Neural progenitor cell (in vitro differentiated cells): Measurements from ENCODE around the gene PLA2G2F. TPM values are rescaled to one million over a fixed set of nuclear protein-coding genes. Genes with fewer than 3 reads are reported as not detected.

ENCODE experiments used
- DNase-seq: peaks from one replicate; pipeline ENCODE4 v3.0.0-alpha.2; 2016; ENCODE audit warnings: low spot score
- H2AFZ ChIP-seq: fragments of 200-600 bp; sonication (generic); replicated peaks from 2 replicates; pipeline ENCODE4 v1.6.1; 2016; ENCODE audit warnings: antibody characterized with exemption
- H3F3A ChIP-seq: fragments of 200-600 bp; sonication (generic); 2 replicates; pipeline ENCODE4 v1.6.1; 2016; ENCODE audit warnings: antibody characterized with exemption, low read depth
- H3K27ac ChIP-seq: fragments of 200-600 bp; sonication (generic); 2 replicates; pipeline ENCODE4 v1.5.1; 2016; ENCODE audit warnings: mild to moderate bottlenecking
- H3K27me3 ChIP-seq: fragments of 200-600 bp; sonication (generic); 2 replicates; pipeline ENCODE4 v1.6.1; 2016; ENCODE audit warnings: mild to moderate bottlenecking, moderate library complexity
- H3K36me3 ChIP-seq: fragments of 200-600 bp; sonication (generic); 2 replicates; pipeline ENCODE4 v1.5.1; 2016
- H3K4me1 ChIP-seq: fragments of 200-600 bp; sonication (generic); 2 replicates; pipeline ENCODE4 v1.6.1; 2016; ENCODE audit warnings: mixed run types
- H3K4me2 ChIP-seq: fragments of 200-600 bp; sonication (generic); 2 replicates; pipeline ENCODE4 v1.6.1; 2016
- H3K4me3 ChIP-seq: fragments of 200-600 bp; sonication (generic); 2 replicates; pipeline ENCODE4 v1.5.1; 2016
- H3K79me2 ChIP-seq: fragments of 200-600 bp; sonication (generic); 2 replicates; pipeline ENCODE4 v1.6.1; 2016; ENCODE audit warnings: low read depth
- H3K9ac ChIP-seq: fragments of 200-600 bp; sonication (generic); 2 replicates; pipeline ENCODE4 v1.6.1; 2016
- H3K9me3 ChIP-seq: fragments of 200-600 bp; sonication (generic); 2 replicates; pipeline ENCODE4 v1.5.1; 2016; ENCODE audit warnings: low read depth
- H4K20me1 ChIP-seq: fragments of 200-600 bp; sonication (generic); 2 replicates; pipeline ENCODE4 v1.6.1; 2016; ENCODE audit warnings: low read depth
- H3K27ac Mint-ChIP-seq: 3 replicates; pipeline ENCODE4 v1.8.0; 2021; ENCODE audit warnings: mixed read lengths
- H3K27me3 Mint-ChIP-seq: 2 replicates; pipeline ENCODE4 v1.8.0; 2022; ENCODE audit warnings: low read depth, mild to moderate bottlenecking, inconsistent platforms, moderate library complexity, mixed read lengths; ENCODE audit not compliant: insufficient read depth
- H3K36me3 Mint-ChIP-seq: 3 replicates; pipeline ENCODE4 v1.8.0; 2021; ENCODE audit warnings: mixed read lengths
- H3K4me1 Mint-ChIP-seq: 3 replicates; pipeline ENCODE4 v1.8.0; 2021; ENCODE audit warnings: mixed read lengths
- H3K4me3 Mint-ChIP-seq: 3 replicates; pipeline ENCODE4 v1.8.0; 2021; ENCODE audit warnings: mild to moderate bottlenecking, moderate library complexity, mixed read lengths
- H3K9me3 Mint-ChIP-seq: 3 replicates; pipeline ENCODE4 v1.8.0; 2020; ENCODE audit warnings: mixed read lengths
- CTCF ChIP-seq: fragments of 200-600 bp; sonication (generic); IDR thresholded peaks from 2 replicates; pipeline ENCODE4 v1.5.1; 2017; ENCODE audit warnings: antibody characterized with exemption, mild to moderate bottlenecking
- EZH2 ChIP-seq: fragments of 200-600 bp; sonication (generic); IDR thresholded peaks from 2 replicates; pipeline ENCODE4 v1.6.1; 2017; ENCODE audit warnings: antibody characterized with exemption, mild to moderate bottlenecking, moderate library complexity
- EZH2phosphoT487 ChIP-seq: fragments of 200-600 bp; sonication (generic); IDR thresholded peaks from 2 replicates; pipeline ENCODE4 v1.6.1; 2017; ENCODE audit warnings: antibody characterized with exemption
- total RNA-seq: library from RNA; depleted of rRNA; stranded (reverse); fragments of >200 nt; gene quantifications from 2 replicates; pipeline ENCODE4 v1.2.3, GENCODE V29; 2015; ENCODE audit warnings: low replicate concordance

PLA2G2F gene
- total RNA-seq, 1 donor from 2014 or later = not detected

- no peak overlapping the region for H3K4me3 ChIP-seq
- Mint-ChIP-seq H3K36me3 (no peaks in the 10 kb centered on the region), H3K27ac (no peak overlapping the region), H3K9me3 (peaks cover 21% of the 10 kb centered on the region), H3K4me3 (no peak overlapping the region), H3K4me1 (peaks cover 11% of the 10 kb centered on the region), H3K27me3 (peaks cover 5% of the 10 kb centered on the region)
- DNase-seq = peak; percentile 31
- no peaks in the 10 kb centered on the region for H3K79me2 ChIP-seq
- TF ChIP-seq EZH2 = no peak
- no peak for TF ChIP-seq EZH2phosphoT487
- peak; percentile 42 for TF ChIP-seq CTCF
- H3K4me1 ChIP-seq = no peaks in the 10 kb centered on the region
- H3K27ac ChIP-seq = no peak overlapping the region
- no peaks in the 10 kb centered on the region for H3K27me3 ChIP-seq
- no peak overlapping the region for H2AFZ ChIP-seq
- H3F3A ChIP-seq = no peaks in the 10 kb centered on the region
- no peak overlapping the region for H3K4me2 ChIP-seq
- H3K9ac ChIP-seq = no peak overlapping the region
- no peaks in the 10 kb centered on the region for H3K36me3 ChIP-seq
- no peaks in the 10 kb centered on the region for H3K9me3 ChIP-seq
- no peaks in the 10 kb centered on the region for H4K20me1 ChIP-seq
Observed at GRCh38 chr1:20165522-20165951, 26.4 kb downstream of the PLA2G2F start.

- Mint-ChIP-seq H3K27me3 (peaks cover 5% of the 10 kb centered on the region), H3K36me3 (no peaks in the 10 kb centered on the region), H3K4me3 (no peak overlapping the region), H3K4me1 (peaks cover 11% of the 10 kb centered on the region), H3K9me3 (peaks cover 19% of the 10 kb centered on the region), H3K27ac (no peak overlapping the region)
- TF ChIP-seq EZH2 (no peak), EZH2phosphoT487 (no peak), CTCF (no peak)
- no peaks in the 10 kb centered on the region for H3K9me3 ChIP-seq
- no peak for DNase-seq
- H3K4me1 ChIP-seq = no peaks in the 10 kb centered on the region
- no peak overlapping the region for H2AFZ ChIP-seq
- no peaks in the 10 kb centered on the region for H3K36me3 ChIP-seq
- H3K27ac ChIP-seq = no peak overlapping the region
- H3K27me3 ChIP-seq = no peaks in the 10 kb centered on the region
- H3K4me2 ChIP-seq = no peak overlapping the region
- no peak overlapping the region for H3K9ac ChIP-seq
- no peak overlapping the region for H3K4me3 ChIP-seq
- no peaks in the 10 kb centered on the region for H4K20me1 ChIP-seq
- no peaks in the 10 kb centered on the region for H3F3A ChIP-seq
- H3K79me2 ChIP-seq = no peaks in the 10 kb centered on the region
Observed at GRCh38 chr1:20166051-20166450, 26.9 kb downstream of the PLA2G2F start.

GRCh38 chr1:20167126-20167525, 28.0 kb downstream of the PLA2G2F start:
- Histone ChIP-seq H3K9ac (no peak overlapping the region), H3F3A (no peaks in the 10 kb centered on the region), H4K20me1 (no peaks in the 10 kb centered on the region), H3K4me2 (no peak overlapping the region), H3K4me3 (no peak overlapping the region), H3K27me3 (no peaks in the 10 kb centered on the region), H3K27ac (no peak overlapping the region), H3K4me1 (no peaks in the 10 kb centered on the region), H3K36me3 (no peaks in the 10 kb centered on the region), H3K9me3 (no peaks in the 10 kb centered on the region), H3K79me2 (no peaks in the 10 kb centered on the region), H2AFZ (no peak overlapping the region)
- Mint-ChIP-seq H3K27ac (no peak overlapping the region), H3K27me3 (peaks cover 6% of the 10 kb centered on the region), H3K36me3 (no peaks in the 10 kb centered on the region), H3K9me3 (peaks cover 12% of the 10 kb centered on the region), H3K4me3 (no peak overlapping the region), H3K4me1 (peaks cover 11% of the 10 kb centered on the region)
- TF ChIP-seq EZH2 (no peak), EZH2phosphoT487 (no peak)
- DNase-seq = no peak

GRCh38 chr1:20168564-20169491, 29.7 kb downstream of the PLA2G2F start:
- H3K36me3 ChIP-seq = no peaks in the 10 kb centered on the region
- no peaks in the 10 kb centered on the region for H3K79me2 ChIP-seq
- no peak overlapping the region for H3K9ac ChIP-seq
- no peak overlapping the region for H3K4me2 ChIP-seq
- no peaks in the 10 kb centered on the region for H3F3A ChIP-seq
- H3K4me3 Mint-ChIP-seq = peak overlapping the region; percentile 48
- no peaks in the 10 kb centered on the region for H3K36me3 Mint-ChIP-seq
- no peaks in the 10 kb centered on the region for H3K4me1 ChIP-seq
- peak; percentile 37 for DNase-seq
- no peak overlapping the region for H2AFZ ChIP-seq
- H3K9me3 Mint-ChIP-seq = peaks cover 5% of the 10 kb centered on the region
- peaks cover 11% of the 10 kb centered on the region for H3K4me1 Mint-ChIP-seq
- no peaks in the 10 kb centered on the region for H3K27me3 ChIP-seq
- H3K4me3 ChIP-seq = no peak overlapping the region
- no peaks in the 10 kb centered on the region for H3K9me3 ChIP-seq
- H3K27ac ChIP-seq = no peak overlapping the region
- no peaks in the 10 kb centered on the region for H4K20me1 ChIP-seq
- no peak for TF ChIP-seq CTCF
- no peak for TF ChIP-seq EZH2phosphoT487
- no peak for TF ChIP-seq EZH2
- H3K27ac Mint-ChIP-seq = no peak overlapping the region
- peaks cover 9% of the 10 kb centered on the region for H3K27me3 Mint-ChIP-seq
